ENCODE measurements around the gene AADACL4.
"Not testable (repeated sequence)": the region's sequence is repeated elsewhere in the genome, so short reads cannot be mapped to it uniquely, and the experiment has no call there.

Gene AADACL4

GRCh38 chr1:12626888-12627287 lies 17.0 kb upstream of the AADACL4 start:
- no peak for FAIRE-seq

GRCh38 chr1:12627296-12627695 lies 16.6 kb upstream of the AADACL4 start:
- no peak for FAIRE-seq
- no peak for DNase-seq (ENCODE audit: extremely low spot score, insufficient read length, low read depth)

More at GRCh38 chr1:12626888-12627287, 17.0 kb upstream of the AADACL4 start:
- no peak for DNase-seq (ENCODE audit: extremely low spot score, insufficient read length, low read depth)

GRCh38 chr1:12629511-12629956 lies 14.4 kb upstream of the AADACL4 start:
- no peak for FAIRE-seq
- no peak for DNase-seq (ENCODE audit: extremely low spot score, insufficient read length, low read depth)

DNA sequence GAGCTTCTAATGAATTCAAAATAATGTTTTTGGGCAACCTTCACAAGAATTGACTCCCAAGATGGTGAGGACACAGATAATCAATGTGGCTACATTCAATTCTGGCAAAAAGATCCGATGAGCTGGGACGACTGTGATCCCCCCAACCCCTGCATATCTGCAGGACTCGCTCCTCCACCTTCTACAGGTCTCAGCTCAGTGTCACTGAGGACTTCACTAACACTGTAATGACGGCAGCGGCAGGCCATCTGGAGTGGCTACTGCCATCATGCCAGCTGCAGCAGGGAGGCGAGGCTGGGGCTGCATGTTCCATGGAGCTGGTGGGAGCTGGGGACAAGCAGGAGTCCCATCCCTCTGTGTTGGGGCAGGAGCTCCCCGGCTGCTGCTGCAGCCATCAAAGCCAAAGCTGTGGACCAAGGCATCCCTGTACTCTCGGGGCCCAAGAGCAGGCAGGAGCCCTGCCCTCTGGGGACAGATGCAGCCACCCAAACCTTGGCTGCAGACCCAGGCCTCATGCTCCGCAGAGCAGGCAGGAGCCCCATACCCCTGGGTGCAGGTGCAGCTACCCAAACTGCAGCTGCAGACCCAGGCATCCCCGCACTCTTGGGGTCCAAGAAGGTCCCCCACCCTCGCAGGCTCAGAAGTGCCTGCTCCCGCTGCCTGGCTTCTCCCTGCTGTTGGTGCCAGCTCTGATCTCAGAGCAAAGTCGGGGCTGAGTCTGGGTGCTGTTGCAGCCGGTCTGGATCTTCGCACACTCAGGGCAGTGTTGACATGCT lies 13.7 kb upstream of the AADACL4 start:
- FAIRE-seq (no peak), DNase-seq (ENCODE audit: extremely low spot score, insufficient read length, low read depth) (no peak)

DNA sequence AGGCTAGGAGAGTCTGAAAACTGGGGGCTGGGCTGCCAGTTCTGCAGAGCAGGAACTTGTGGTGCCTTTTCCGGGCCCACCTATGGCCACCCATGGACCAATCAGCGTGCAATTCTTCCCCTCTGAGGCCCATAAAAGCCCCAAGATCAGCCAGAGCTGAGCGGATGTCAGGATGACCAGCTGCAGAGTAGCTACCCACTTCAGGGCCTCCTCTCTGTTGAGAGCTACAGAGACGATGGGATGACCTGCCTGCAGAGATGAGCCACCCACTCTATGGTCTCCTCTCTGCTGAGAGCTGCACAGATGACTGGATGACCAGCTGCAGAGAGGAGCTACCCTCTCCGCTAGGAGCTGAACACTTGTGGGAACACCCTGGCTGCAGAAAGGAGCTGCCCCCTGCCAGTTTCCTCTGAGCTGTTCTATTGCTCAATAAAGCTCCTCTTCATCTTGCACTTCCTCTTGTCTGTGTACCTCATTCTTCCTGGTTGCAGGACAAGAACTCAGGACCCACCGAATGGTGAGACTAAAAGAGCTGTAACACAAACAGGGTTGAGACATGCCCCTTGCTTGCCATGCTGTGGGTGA lies 12.8 kb upstream of the AADACL4 start:
- FAIRE-seq (no peak), DNase-seq (ENCODE audit: extremely low spot score, insufficient read length, low read depth) (no peak)

DNA sequence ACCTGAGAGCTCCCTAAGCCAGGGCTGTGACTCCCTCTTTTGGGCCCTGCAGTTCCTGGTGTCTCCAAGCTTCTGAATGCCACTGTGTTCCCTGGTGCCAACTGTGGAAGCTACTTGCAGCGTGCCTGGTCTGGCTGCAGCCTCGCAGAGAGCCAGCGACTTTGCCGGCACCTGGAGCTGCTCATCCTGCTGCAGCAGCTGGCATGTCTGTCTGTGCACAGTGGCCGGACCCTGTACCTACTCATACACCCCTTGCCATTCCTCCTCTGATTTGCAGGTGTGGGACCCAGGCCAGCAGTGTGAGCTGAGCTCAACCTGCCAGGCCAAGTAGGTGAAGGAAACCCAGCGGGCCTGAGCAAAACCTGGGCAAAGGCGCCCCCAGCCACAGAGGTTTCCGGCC lies 12.3 kb upstream of the AADACL4 start:
- DNase-seq (ENCODE audit: extremely low spot score, insufficient read length, low read depth) (no peak), FAIRE-seq (no peak)

DNA sequence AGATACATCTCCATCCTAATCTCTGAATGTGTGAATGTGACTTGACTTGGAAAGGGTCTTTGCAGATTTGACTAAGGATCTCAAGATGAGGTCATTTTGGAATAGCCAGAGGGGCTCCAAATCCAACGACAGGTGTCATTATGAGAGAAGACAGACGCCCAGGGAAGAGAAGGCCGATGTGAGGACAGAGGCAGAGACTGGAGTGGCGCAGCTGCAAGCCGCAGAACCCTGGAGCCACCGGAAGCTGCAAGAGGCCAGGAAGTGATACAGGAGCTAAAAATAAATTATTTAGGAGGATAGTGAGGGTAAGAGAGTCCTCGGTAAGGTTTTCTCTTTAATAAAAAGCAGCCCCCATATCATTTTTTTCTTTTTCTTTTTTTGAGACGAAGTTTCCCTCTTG lies 9.7 kb upstream of the AADACL4 start:
- DNase-seq (ENCODE audit: extremely low spot score, insufficient read length, low read depth) (no peak), FAIRE-seq (no peak)

DNA sequence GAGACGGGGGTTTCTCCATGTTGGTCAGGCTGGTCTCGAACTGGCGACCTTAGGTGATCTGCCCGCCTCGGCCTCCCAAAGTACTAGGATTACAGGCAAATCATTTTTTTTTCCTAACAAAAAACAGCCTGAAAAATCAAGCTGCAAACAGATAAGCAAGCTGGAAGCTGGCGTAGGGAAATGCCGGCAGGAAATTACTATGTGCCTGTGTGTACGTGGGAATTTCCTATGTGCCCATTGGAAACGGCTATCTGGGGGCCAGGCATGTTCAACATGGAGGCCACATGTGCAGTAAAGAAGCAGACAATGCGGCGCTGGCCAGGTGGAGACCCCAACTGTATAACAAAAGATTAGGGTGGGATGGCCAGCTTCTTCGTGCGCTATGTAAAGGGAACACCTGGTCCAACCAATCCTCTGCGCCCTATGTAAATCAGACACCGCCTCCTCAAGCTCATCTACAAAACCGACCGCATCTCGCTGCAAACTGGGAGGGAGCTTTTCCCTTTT lies 9.1 kb upstream of the AADACL4 start:
- DNase-seq (ENCODE audit: extremely low spot score, insufficient read length, low read depth) (no peak), FAIRE-seq (no peak)

DNA sequence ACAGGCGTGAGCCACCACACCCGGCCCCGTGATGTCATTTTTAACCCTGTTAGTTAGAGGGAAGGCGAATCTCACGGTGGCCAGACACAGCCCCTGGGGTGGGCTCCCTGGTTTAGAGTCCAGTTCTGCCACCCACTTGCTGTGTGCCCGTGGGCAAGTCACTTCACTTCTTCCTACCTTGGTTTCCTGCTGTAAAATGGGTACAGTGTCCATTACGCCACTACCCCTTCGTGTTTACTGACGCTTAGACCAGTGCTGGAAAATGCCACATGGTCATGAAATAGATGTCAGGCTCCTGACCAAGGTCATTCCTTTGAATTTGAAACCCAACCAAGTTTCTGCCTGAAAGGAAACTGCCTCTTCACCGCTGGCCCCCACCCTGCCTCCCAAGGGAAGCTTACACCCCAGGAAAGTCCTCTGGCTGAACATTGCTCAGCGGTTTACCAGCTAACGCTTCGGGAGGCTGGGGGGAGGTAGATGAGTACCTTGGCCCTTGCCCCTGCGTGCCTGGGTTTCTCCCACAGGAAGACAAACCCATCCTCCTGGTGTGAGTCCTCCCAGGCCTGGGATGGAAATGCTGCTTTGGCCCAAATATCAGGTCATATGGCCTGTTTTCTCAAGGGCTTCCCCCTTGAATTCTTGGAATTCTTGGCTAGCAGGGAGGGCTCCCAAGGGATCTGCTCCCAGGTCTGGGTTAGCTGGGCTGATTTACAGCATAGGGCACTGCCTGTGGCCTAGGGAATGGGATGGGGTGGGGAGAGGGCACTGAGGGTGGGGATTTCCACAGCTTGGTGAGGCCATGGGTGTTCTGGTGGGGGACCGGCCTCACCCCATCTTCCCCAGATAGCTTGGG lies 7.6 kb upstream of the AADACL4 start:
- no peak for FAIRE-seq
- no peak for DNase-seq (ENCODE audit: extremely low spot score, insufficient read length, low read depth)

GRCh38 chr1:12637693-12638092 lies 6.2 kb upstream of the AADACL4 start:
- no peak for FAIRE-seq

GRCh38 chr1:12640237-12640957 lies 3.5 kb upstream of the AADACL4 start:
- DNase-seq (ENCODE audit: extremely low spot score, insufficient read length, low read depth) (no peak), FAIRE-seq (no peak)

More at GRCh38 chr1:12637693-12638092, 6.2 kb upstream of the AADACL4 start:
- no peak for DNase-seq (ENCODE audit: extremely low spot score, insufficient read length, low read depth)

GRCh38 chr1:12640958-12641272 lies 3.0 kb upstream of the AADACL4 start:
- FAIRE-seq (no peak), DNase-seq (ENCODE audit: extremely low spot score, insufficient read length, low read depth) (no peak)

- DNase-seq (ENCODE audit: extremely low spot score, insufficient read length, low read depth) (no peak), FAIRE-seq (no peak)
Observed at GRCh38 chr1:12643079-12643478, 806 bp upstream of the AADACL4 start.

DNA sequence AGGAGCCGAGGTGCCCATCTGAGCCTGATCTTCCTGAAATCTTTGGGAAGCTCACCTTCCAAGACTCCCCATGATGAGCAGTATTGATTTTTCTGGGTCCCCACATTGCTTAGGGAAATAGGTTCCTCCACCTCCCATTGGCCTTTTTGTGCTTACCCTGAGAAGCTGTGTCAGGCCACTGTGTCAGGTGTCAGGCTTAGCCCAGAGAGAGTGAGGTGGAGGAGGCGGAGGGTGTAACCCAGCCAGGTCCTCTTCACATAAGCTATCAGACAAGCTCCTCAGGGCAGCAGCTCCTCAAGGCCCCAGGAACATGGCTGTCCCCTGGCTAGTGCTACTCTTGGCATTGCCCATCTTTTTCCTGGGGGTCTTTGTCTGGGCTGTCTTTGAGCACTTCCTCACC lies 352 bp downstream of the AADACL4 start:
- FAIRE-seq (no peak), DNase-seq (ENCODE audit: extremely low spot score, insufficient read length, low read depth) (no peak)

DNA sequence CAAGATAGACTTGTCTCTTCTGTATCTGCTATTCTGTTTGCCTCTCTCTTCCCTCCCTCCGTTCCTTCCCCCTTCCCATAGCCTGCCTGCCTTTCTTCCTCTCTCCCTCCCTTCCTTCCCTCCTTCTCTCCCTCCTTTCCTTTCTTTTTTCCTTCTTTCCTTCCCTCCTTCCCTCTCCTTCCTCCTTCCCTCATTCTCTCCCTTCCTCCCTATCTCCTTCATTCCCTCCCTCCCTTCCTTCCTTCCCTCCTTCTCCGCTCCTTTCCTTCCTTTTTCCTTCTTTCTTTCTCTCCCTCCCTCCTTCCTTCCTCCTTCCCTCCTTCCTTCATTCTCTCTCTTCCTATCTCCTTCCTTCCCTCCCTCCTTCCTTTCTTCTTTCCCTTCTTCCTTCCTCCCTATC lies 944 bp downstream of the AADACL4 start:
- FAIRE-seq (no peak), DNase-seq (ENCODE audit: extremely low spot score, insufficient read length, low read depth) (no peak)

DNA sequence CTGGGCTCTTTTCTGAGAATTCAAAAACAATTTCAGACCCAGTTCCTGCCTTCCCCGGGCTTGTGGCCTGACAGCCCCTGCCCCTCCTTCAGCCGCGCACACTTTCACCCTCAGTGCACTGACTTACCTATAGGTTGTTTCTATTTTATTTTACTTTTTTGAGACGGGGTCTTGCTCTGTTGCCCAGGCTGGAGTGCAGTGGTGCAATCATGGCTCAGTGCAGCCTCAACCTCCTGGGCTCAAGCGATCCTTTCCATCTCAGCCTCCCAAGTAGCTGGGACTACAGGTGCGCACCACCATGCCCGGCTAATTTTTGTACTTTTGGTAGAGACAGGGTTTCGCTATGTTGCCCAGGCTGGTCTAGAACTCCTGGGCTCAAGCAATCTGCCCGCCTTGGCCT lies 1.5 kb downstream of the AADACL4 start:
- DNase-seq (ENCODE audit: extremely low spot score, insufficient read length, low read depth); FAIRE-seq: not testable (repeated sequence)

DNA sequence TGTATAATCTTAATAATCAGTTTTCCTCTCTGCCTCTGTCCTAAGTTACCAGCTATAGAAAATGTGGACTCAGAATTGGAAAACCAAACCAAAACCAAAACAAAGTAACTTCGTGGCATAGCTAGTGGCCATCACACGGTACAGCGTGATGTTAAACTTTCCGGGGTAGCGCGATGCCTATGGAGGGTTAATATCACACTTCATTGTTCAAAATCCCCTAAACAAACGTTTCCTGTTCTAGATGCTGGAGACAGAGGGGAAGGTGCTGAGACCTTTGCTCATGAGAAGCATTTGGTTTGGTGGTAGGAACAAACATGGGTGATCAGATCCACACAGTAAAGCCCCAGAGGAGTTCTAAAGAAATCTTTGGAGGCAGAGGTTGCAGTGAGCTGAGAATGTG lies 4.9 kb downstream of the AADACL4 start:
- FAIRE-seq (no peak), DNase-seq (ENCODE audit: extremely low spot score, insufficient read length, low read depth) (no peak)

DNA sequence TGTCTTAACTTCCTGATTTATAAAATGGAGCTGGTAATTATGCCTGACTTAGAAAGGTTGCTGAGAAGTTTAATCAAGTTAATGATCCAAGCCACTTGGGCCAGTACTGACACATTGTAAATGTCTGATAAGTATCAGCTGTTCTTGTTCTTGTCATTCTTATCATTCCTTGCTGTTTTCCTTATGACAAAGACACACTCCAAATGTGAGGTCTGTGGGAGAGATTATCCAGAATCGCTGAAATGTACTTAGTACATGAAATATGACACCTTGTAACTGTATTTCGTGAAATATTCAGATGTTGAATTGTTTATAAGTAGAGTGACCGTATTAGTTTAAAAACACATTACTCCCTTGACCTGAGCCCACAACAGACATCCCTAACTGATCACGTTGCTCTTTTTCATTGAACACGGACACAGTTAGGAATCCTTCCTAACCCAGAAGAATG lies 6.1 kb downstream of the AADACL4 start:
- DNase-seq (ENCODE audit: extremely low spot score, insufficient read length, low read depth), result no peak
- no peak for FAIRE-seq

- DNase-seq (ENCODE audit: extremely low spot score, insufficient read length, low read depth) (no peak), FAIRE-seq (no peak)
Observed at GRCh38 chr1:12654004-12654567, 10.2 kb downstream of the AADACL4 start.

DNA sequence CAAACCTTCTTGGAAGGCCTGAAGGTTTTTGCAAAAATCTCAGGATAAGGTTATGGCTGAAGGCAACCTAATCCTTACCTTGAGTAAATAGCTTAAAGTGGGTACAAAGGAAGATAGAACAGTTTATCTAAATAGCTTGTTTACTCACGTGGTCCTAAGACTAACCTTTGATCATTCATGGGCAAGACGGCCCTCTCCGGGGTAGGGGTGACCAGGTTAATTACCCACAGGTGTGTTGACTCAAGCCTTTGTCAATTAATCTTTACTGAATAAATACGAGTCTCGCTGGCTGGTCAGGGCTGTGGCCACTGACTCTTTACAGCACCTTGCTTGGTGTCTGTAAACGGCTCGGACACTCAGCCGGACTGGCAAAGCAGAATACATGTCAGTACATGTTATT lies 10.8 kb downstream of the AADACL4 start:
- FAIRE-seq (no peak), DNase-seq (ENCODE audit: extremely low spot score, insufficient read length, low read depth) (no peak)
